COLO668 (cell line): ENCODE data around the gene PRRT4.
A peak's percentile ranks its signal among the peaks of the same experiment; 100 is the strongest.

ENCODE experiments used
- DNase-seq: peaks from one replicate; lab custom pipeline; 2025; ENCODE audit not compliant: unreplicated experiment; lab: John Stamatoyannopoulos, UW

PRRT4 gene

GRCh38 chr7:128361411-128362379, at the start of gene PRRT4:
Gene PRRT4, minus strand, starts transcription at chr7:128361690.
- peak; percentile 59 for DNase-seq

GRCh38 chr7:128410451-128410753, 48.9 kb upstream of the PRRT4 start:
- DNase-seq, result no peak

GRCh38 chr7:128409596-128410450, 48.3 kb upstream of the PRRT4 start, which contains the start of gene IMPDH1:
Gene IMPDH1, minus strand, starts transcription at chr7:128409982. Its CDS starts 81 bp downstream, at chr7:128409901.
- DNase-seq, result peak; percentile 87

- DNase-seq, result peak; percentile 50
These were observed 47.5 kb upstream of the PRRT4 start for GRCh38 chr7:128408709-128409595.

GRCh38 chr7:128407751-128408708, 46.5 kb upstream of the PRRT4 start:
- DNase-seq, result peak; percentile 50

- DNase-seq, result no peak
These were observed 45.7 kb upstream of the PRRT4 start for GRCh38 chr7:128407233-128407589.

- no peak for DNase-seq
These were observed 45.1 kb upstream of the PRRT4 start for GRCh38 chr7:128406314-128407232.

- peak; percentile 57 for DNase-seq
These were observed 44.2 kb upstream of the PRRT4 start for GRCh38 chr7:128405471-128406313.

- peak; percentile 30 for DNase-seq
These were observed 43.5 kb upstream of the PRRT4 start for GRCh38 chr7:128404886-128405470.

GRCh38 chr7:128404143-128404681, 42.7 kb upstream of the PRRT4 start:
- no peak for DNase-seq

GRCh38 chr7:128403676-128404075, 42.2 kb upstream of the PRRT4 start:
- DNase-seq, result no peak

GRCh38 chr7:128402356-128402755, 40.9 kb upstream of the PRRT4 start:
- no peak for DNase-seq

GRCh38 chr7:128400566-128400965, 39.1 kb upstream of the PRRT4 start:
- no peak for DNase-seq

- no peak for DNase-seq
These were observed 38.5 kb upstream of the PRRT4 start for GRCh38 chr7:128399991-128400390.

GRCh38 chr7:128398841-128399135, 37.3 kb upstream of the PRRT4 start:
- no peak for DNase-seq

GRCh38 chr7:128398016-128398840, 36.7 kb upstream of the PRRT4 start:
- DNase-seq, result peak; percentile 42
